WTC11 (cell line): Measurements from ENCODE around the gene ACOT9. TPM values are rescaled to one million over a fixed set of nuclear protein-coding genes. Genes with fewer than 3 reads are reported as not detected.

ENCODE experiments used
- ATAC-seq: fragments of 200-7000 bp; cut with Tn5 transposase; 2 replicates; pipeline ENCODE4 v1.10.0; 2021; ENCODE audit warnings: mild to moderate bottlenecking, moderate library complexity
- CTCF ChIA-PET: fragments of 300-600 bp; sonication (Branson Sonifier 250); formaldehyde crosslinking; loops from one replicate; lab custom pipeline; 2021; ENCODE audit warnings: antibody characterized with exemption; lab: Charles Lee
- POLR2A ChIA-PET: fragments of 350-600 bp; sonication (Branson Sonifier 250); formaldehyde crosslinking; loops from one replicate; lab custom pipeline; 2021; ENCODE audit warnings: antibody characterized with exemption; lab: Charles Lee
- DNase-seq: peaks from one replicate; pipeline ENCODE4 v3.0.0; 2021; ENCODE audit warnings: low spot score
- H3K27ac Mint-ChIP-seq: 2 replicates; pipeline ENCODE4 v1.8.0; 2021; ENCODE audit warnings: mixed read lengths
- H3K27me3 Mint-ChIP-seq: 2 replicates; pipeline ENCODE4 v1.8.0; 2021; ENCODE audit warnings: low read depth, mild to moderate bottlenecking, moderate library complexity, mixed read lengths
- H3K36me3 Mint-ChIP-seq: 2 replicates; pipeline ENCODE4 v1.8.0; 2021; ENCODE audit warnings: mixed read lengths
- H3K4me1 Mint-ChIP-seq: 2 replicates; pipeline ENCODE4 v1.8.0; 2022; ENCODE audit warnings: mixed read lengths
- H3K4me3 Mint-ChIP-seq: 2 replicates; pipeline ENCODE4 v1.8.0; 2021; ENCODE audit warnings: mild to moderate bottlenecking, moderate library complexity, mixed read lengths
- H3K9me3 Mint-ChIP-seq: 2 replicates; pipeline ENCODE4 v1.8.0; 2021; ENCODE audit warnings: mixed read lengths
- AFF4 ChIP-seq: sonication (generic); formaldehyde crosslinking; IDR thresholded peaks from 2 replicates; pipeline ENCODE4 v1.8.1; 2023; ENCODE audit warnings: mild to moderate bottlenecking, missing genetic modification reagents, borderline replicate concordance
- ELF4 ChIP-seq: sonication (generic); formaldehyde crosslinking; IDR thresholded peaks from 2 replicates; pipeline ENCODE4 v1.8.1; 2022; ENCODE audit warnings: low read depth, mild to moderate bottlenecking, moderate library complexity, missing genetic modification reagents
- ERG ChIP-seq: fragments of 250-450 bp; sonication (Bioruptor Pico); IDR thresholded peaks from 2 replicates; pipeline ENCODE4 v1.8.0; 2021; ENCODE audit warnings: mild to moderate bottlenecking
- ETV6 ChIP-seq: sonication (generic); formaldehyde crosslinking; IDR thresholded peaks from 2 replicates; pipeline ENCODE4 v1.8.1; 2022; ENCODE audit warnings: mild to moderate bottlenecking, missing genetic modification reagents
- FOXK1 ChIP-seq: sonication (generic); formaldehyde crosslinking; IDR thresholded peaks from 2 replicates; pipeline ENCODE4 v1.8.0; 2022; ENCODE audit warnings: mild to moderate bottlenecking, moderate library complexity, missing genetic modification reagents
- GABPB1 ChIP-seq: sonication (generic); formaldehyde crosslinking; IDR thresholded peaks from 2 replicates; pipeline ENCODE4 v1.8.1; 2023; ENCODE audit warnings: mild to moderate bottlenecking, missing genetic modification reagents
- HMGXB4 ChIP-seq: sonication (generic); formaldehyde crosslinking; IDR thresholded peaks from 2 replicates; pipeline ENCODE4 v1.8.1; 2023; ENCODE audit warnings: mild to moderate bottlenecking, moderate library complexity, missing genetic modification reagents
- IRF2 ChIP-seq: sonication (generic); formaldehyde crosslinking; IDR thresholded peaks from 2 replicates; pipeline ENCODE4 v1.8.0; 2022; ENCODE audit warnings: low read depth, missing genetic modification reagents, borderline replicate concordance
- PRDM15 ChIP-seq: sonication (generic); formaldehyde crosslinking; IDR thresholded peaks from 2 replicates; pipeline ENCODE4 v1.8.0; 2022; ENCODE audit warnings: missing genetic modification reagents
- PREB ChIP-seq: sonication (generic); formaldehyde crosslinking; IDR thresholded peaks from 2 replicates; pipeline ENCODE4 v1.8.1; 2022; ENCODE audit warnings: mild to moderate bottlenecking, missing genetic modification reagents, moderate library complexity, borderline replicate concordance
- TEAD1 ChIP-seq: sonication (generic); formaldehyde crosslinking; IDR thresholded peaks from 2 replicates; pipeline ENCODE4 v1.8.0; 2022; ENCODE audit warnings: mild to moderate bottlenecking, missing genetic modification reagents
- ZBTB21 ChIP-seq: sonication (generic); formaldehyde crosslinking; IDR thresholded peaks from 2 replicates; pipeline ENCODE4 v1.8.1; 2023; ENCODE audit warnings: mild to moderate bottlenecking, missing genetic modification reagents, borderline replicate concordance
- ZNF232 ChIP-seq: sonication (generic); formaldehyde crosslinking; IDR thresholded peaks from 2 replicates; pipeline ENCODE4 v1.8.0; 2022; ENCODE audit warnings: mild to moderate bottlenecking, missing genetic modification reagents
- total RNA-seq: library from RNA; stranded (reverse); gene quantifications from 3 replicates; pipeline ENCODE4 v1.2.3, GENCODE V29; 2021
- TF ChIP-seq, protein P1 (sequence below): sonication (generic); formaldehyde crosslinking; IDR thresholded peaks from 2 replicates; pipeline ENCODE4 v1.8.1; 2023; ENCODE audit warnings: mild to moderate bottlenecking, missing genetic modification reagents, moderate library complexity
- TF ChIP-seq, protein P2 (sequence below): sonication (generic); formaldehyde crosslinking; IDR thresholded peaks from 2 replicates; pipeline ENCODE4 v1.8.1; 2022; ENCODE audit warnings: low read depth, missing genetic modification reagents, borderline replicate concordance
- TF ChIP-seq, protein P3 (sequence below): fragments of 250-450 bp; sonication (Bioruptor Pico); IDR thresholded peaks from 2 replicates; pipeline ENCODE4 v1.9.0; 2021; ENCODE audit warnings: mild to moderate bottlenecking, borderline replicate concordance

ACOT9 gene
- total RNA-seq, 1 experiment from 2014 or later = 29.3 TPM

GRCh38 chrX:23786268-23786815, 43.3 kb upstream of the ACOT9 start (continued):
- TF ChIP-seq PREB (CRISPR knock-in tag) = no peak
- no peak for TF ChIP-seq ELF4 (CRISPR knock-in tag)

DNA sequence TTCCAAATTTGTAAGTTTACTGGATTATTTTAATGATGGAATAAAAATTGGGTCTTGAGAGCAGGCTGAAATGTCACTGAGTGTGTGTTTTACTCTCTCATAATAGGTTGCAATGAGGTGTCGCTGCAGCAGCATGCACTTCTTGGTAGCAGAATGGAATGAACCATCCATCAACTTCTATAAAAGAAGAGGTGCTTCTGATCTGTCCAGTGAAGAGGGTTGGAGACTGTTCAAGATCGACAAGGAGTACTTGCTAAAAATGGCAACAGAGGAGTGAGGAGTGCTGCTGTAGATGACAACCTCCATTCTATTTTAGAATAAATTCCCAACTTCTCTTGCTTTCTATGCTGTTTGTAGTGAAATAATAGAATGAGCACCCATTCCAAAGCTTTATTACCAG, 42.5 kb upstream of the ACOT9 start:
- ATAC-seq (no peak), DNase-seq (no peak)
- POLR2A ChIA-PET = no interaction called here
- no peak overlapping the region for H3K27ac Mint-ChIP-seq
- no peaks in the 10 kb centered on the region; the same call in 1 of the 2 replicates for H3K27me3 Mint-ChIP-seq
- no peaks in the 10 kb centered on the region for H3K9me3 Mint-ChIP-seq
- H3K4me3 Mint-ChIP-seq = no peak overlapping the region
- peaks cover 24% of the 10 kb centered on the region for H3K36me3 Mint-ChIP-seq
- CTCF ChIA-PET = no interaction called here
- H3K4me1 Mint-ChIP-seq = peaks cover 28% of the 10 kb centered on the region
- no peak for TF ChIP-seq ZNF232
- TF ChIP-seq GABPB1 (CRISPR knock-in tag) = no peak
- TF ChIP-seq, protein P1, sequence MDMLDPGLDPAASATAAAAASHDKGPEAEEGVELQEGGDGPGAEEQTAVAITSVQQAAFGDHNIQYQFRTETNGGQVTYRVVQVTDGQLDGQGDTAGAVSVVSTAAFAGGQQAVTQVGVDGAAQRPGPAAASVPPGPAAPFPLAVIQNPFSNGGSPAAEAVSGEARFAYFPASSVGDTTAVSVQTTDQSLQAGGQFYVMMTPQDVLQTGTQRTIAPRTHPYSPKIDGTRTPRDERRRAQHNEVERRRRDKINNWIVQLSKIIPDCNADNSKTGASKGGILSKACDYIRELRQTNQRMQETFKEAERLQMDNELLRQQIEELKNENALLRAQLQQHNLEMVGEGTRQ (CRISPR knock-in tag) = no peak
- no peak for TF ChIP-seq ZBTB21 (CRISPR knock-in tag)
- no peak for TF ChIP-seq ETV6 (CRISPR knock-in tag)
- TF ChIP-seq, protein P2, sequence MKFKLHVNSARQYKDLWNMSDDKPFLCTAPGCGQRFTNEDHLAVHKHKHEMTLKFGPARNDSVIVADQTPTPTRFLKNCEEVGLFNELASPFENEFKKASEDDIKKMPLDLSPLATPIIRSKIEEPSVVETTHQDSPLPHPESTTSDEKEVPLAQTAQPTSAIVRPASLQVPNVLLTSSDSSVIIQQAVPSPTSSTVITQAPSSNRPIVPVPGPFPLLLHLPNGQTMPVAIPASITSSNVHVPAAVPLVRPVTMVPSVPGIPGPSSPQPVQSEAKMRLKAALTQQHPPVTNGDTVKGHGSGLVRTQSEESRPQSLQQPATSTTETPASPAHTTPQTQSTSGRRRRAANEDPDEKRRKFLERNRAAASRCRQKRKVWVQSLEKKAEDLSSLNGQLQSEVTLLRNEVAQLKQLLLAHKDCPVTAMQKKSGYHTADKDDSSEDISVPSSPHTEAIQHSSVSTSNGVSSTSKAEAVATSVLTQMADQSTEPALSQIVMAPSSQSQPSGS (CRISPR knock-in tag) = no peak
- TF ChIP-seq IRF2 = no peak
- TF ChIP-seq FOXK1 = no peak
- no peak for TF ChIP-seq TEAD1 (CRISPR knock-in tag)
- TF ChIP-seq PRDM15 = no peak
- TF ChIP-seq AFF4 (CRISPR knock-in tag) = no peak
- TF ChIP-seq ERG (CRISPR knock-in tag) = no peak
- TF ChIP-seq, protein P3, sequence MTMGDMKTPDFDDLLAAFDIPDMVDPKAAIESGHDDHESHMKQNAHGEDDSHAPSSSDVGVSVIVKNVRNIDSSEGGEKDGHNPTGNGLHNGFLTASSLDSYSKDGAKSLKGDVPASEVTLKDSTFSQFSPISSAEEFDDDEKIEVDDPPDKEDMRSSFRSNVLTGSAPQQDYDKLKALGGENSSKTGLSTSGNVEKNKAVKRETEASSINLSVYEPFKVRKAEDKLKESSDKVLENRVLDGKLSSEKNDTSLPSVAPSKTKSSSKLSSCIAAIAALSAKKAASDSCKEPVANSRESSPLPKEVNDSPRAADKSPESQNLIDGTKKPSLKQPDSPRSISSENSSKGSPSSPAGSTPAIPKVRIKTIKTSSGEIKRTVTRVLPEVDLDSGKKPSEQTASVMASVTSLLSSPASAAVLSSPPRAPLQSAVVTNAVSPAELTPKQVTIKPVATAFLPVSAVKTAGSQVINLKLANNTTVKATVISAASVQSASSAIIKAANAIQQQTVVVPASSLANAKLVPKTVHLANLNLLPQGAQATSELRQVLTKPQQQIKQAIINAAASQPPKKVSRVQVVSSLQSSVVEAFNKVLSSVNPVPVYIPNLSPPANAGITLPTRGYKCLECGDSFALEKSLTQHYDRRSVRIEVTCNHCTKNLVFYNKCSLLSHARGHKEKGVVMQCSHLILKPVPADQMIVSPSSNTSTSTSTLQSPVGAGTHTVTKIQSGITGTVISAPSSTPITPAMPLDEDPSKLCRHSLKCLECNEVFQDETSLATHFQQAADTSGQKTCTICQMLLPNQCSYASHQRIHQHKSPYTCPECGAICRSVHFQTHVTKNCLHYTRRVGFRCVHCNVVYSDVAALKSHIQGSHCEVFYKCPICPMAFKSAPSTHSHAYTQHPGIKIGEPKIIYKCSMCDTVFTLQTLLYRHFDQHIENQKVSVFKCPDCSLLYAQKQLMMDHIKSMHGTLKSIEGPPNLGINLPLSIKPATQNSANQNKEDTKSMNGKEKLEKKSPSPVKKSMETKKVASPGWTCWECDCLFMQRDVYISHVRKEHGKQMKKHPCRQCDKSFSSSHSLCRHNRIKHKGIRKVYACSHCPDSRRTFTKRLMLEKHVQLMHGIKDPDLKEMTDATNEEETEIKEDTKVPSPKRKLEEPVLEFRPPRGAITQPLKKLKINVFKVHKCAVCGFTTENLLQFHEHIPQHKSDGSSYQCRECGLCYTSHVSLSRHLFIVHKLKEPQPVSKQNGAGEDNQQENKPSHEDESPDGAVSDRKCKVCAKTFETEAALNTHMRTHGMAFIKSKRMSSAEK (CRISPR knock-in tag) = no peak
- TF ChIP-seq HMGXB4 (CRISPR knock-in tag) = no peak
